A549 treated with CORT108297 at 1 μM for 4 hours (cell line): Measurements from ENCODE around the gene KRTAP1-5. TPM values are rescaled to one million over a fixed set of nuclear protein-coding genes. Genes with fewer than 3 reads are reported as not detected.

Experiments
- total RNA-seq: library from RNA; stranded (reverse); fragments of 200-300 nt; extraction: Qiagen RNA extraction; gene quantifications from 5 replicates; pipeline ENCODE4 v1.2.3, GENCODE V29; 2022

KRTAP1-5 gene
- not detected in 5 replicates for total RNA-seq

GRCh38 chr17:41026715-41027471 lies at the start of gene KRTAP1-5:
KRTAP1-5 (minus strand) TSS chr17:41027208; CDS start chr17:41027155, 53 bp downstream.

DNA sequence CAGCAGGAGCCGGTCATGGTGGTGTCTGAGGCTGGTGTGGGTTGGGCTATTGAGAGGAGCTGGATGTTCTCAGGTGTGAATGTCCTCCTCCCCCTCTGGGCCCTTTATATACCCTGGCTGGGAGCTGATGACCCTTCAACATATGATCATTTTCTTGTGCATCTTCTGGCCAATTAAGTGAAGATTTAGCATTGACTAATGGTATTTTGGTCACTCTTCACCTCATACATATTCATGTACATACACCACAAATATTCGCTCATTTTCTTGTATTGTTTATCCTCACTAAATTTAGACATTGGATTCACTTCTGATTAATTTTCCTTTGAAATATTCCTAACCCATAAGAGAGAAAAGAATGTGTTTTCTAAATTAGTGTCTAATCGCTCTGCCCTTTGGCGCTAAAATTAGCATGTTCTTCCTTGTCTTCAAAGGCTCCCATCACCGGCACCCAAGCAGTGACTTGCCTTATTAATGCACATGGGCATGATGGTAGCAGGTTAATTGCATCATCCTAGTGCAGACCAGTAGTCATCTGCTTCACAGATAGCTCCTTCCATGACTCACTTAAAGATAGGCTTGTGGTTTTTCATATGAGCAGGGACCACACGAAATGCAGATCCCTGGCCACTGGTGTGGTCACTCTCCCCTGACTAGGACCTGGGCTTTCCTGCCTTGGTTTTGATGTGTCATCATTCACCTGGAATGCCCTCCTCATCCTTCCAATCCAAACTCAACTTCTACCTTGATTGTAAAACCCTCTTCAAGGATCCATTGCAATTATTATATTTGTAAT lies 39.0 kb upstream of the KRTAP1-5 start, which contains the start of gene KRTAP2-4:
Gene KRTAP2-4, minus strand, starts transcription at position 51 of the 796 bp plus-strand sequence. Its CDS starts 34 bp downstream, at position 17.

DNA sequence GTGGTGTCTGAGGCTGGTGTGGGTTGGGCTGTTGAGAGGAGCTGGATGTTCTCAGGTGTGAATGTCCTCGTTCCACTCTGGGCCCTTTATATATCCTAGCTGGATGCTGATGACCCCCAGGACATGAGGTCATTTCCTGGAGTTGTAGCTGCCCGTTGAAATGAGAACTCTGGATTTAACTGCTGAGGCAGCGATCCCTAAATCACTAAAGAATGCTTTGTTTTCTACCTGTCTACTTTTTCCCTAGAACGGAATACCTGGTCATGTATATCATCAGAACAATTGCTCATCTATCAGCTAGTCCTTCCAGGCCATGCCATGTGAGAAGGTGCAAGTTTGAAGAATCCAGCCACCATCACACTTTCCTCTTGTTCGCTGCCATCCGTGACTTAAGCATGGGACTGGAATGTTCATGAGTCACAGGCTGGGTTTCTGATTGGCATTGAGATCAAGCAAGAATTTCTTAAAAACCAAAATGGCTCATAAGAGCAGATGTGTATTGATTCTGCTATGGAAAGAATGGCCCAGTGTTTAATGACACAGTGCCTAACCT lies 33.1 kb upstream of the KRTAP1-5 start, which contains the start of gene KRTAP2-3:
Gene KRTAP2-3, minus strand, starts transcription at position 63 of the 553 bp plus-strand sequence. CDS start 64 bp downstream, outside the sequence.

GRCh38 chr17:41055130-41055529 lies 28.1 kb upstream of the KRTAP1-5 start, which contains the start of gene KRTAP2-2:
KRTAP2-2 (minus strand) TSS chr17:41055230; CDS start chr17:41055211, 19 bp downstream.

GRCh38 chr17:41046735-41047465 lies 19.9 kb upstream of the KRTAP1-5 start, which contains the start of gene KRTAP2-1:
KRTAP2-1 (minus strand) TSS chr17:41047316; CDS start chr17:41047267, 49 bp downstream.

DNA sequence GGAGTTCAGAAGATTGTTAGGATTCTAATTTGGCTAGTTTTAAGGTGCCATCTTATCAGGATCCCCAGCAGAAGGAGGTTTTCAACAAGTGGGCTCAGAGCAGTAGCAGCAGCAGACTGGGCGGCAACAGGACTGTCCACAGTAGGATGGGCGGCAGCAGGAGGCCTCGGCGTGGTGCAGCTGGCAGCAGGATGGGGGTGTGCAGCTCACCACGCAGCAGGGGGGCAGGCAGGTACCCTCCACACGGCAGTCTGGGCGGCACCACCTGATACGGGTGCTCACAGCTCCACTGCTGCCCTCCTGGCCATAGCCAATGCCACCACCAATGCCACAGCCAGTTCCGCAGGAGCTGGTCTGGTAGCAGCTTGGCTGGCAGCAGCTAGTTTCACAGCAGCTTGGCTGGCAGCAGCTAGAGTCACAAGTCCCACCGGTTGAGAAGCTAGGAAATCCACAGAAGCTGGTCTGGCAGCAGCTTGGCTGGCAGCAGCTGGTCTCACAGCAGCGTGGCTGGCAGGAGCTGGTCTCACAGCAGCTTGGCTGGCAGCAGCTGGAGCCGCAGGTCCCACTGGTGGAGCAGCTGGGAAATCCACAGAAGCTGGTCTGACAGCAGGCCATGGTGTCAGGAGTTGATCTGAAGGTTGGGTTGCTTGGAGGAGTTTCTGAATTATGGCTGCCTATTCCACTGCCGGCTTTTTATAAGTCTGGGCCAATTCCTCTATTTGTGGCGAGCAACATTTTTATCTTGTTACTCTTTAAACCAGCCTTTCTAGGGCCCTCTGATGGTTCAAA lies 14.0 kb upstream of the KRTAP1-5 start, which contains the start of gene KRTAP1-1:
Gene KRTAP1-1, minus strand, starts transcription at position 668 of the 789 bp plus-strand sequence. Its CDS starts 53 bp downstream, at position 615.

DNA sequence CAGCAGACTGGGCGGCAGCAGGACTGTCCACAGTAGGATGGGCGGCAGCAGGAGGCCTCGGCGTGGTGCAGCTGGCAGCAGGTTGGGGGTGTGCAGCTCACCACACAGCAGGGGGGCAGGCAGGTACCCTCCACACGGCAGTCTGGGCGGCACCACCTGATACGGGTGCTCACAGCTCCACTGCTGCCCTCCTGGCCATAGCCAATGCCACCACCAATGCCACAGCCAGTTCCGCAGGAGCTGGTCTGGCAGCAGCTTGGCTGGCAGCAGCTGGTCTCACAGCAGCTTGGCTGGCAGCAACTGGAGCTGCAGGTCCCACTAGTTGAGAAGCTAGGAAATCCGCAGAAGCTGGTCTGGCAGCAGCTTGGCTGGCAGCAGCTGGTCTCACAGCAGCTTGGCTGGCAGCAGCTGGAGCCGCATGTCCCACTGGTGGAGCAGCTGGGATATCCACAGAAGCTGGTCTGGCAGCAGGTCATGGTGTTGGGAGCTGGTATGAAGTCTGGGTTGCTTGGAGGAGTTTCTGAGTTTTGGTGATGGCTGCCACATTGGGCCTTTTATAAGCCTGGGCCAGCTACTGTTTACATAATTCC lies 7.4 kb upstream of the KRTAP1-5 start, which contains the start of gene KRTAP1-3:
Gene KRTAP1-3, minus strand, starts transcription at position 529 of the 590 bp plus-strand sequence. Its CDS starts 53 bp downstream, at position 476.

DNA sequence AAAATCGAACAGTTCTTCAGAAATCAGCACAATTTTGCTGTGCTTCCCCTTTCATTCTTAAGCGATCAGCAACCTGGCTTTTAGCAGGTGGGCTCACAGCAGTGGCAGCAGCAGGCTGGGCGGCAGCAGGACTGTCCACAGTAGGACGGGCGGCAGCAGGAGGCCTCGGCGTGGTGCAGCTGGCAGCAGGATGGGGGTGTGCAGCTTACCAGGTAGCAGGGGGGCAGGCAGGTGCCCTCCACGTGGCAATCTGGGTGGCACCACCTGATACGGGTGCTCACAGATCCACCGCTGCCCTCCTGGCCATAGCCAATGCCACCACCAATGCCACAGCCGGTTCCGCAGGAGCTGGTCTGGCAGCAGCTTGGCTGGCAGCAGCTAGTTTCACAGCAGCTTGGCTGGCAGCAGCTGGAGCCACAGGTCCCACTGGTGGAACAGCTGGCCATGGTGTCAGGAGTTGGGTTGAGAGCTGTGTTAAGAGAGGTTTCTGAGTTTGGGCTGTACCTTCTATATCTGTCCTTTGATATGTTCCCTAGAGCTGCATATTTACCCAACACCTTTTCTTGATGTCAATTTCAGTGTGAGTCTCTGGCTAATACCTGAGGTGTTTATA lies 2.7 kb upstream of the KRTAP1-5 start, which contains the start of gene KRTAP1-4:
Gene KRTAP1-4, minus strand, starts transcription at position 563 of the 613 bp plus-strand sequence. Its CDS starts 117 bp downstream, at position 446.

GRCh38 chr17:41008811-41009210 lies 18.2 kb downstream of the KRTAP1-5 start, which contains the start of gene KRTAP3-1:
KRTAP3-1 (minus strand) TSS chr17:41009128; CDS start chr17:41009074, 54 bp downstream.

GRCh38 chr17:40999563-40999962 lies 27.4 kb downstream of the KRTAP1-5 start, which contains the start of gene KRTAP3-2:
KRTAP3-2 (minus strand) TSS chr17:40999906; CDS start chr17:40999853, 53 bp downstream.

GRCh38 chr17:40993839-40994238 lies 33.2 kb downstream of the KRTAP1-5 start, which contains the start of gene KRTAP3-3:
KRTAP3-3 (minus strand) TSS chr17:40994164; CDS start chr17:40994097, 67 bp downstream.

GRCh38 chr17:40984226-40984625 lies 42.8 kb downstream of the KRTAP1-5 start, which contains the start of gene KRT40:
KRT40 (minus strand) TSS chr17:40984326; CDS start chr17:40984273, 53 bp downstream.

Other genes with a start within 250 kb of the KRTAP1-5 start
- not detected in 5 replicates for gene KRT27, start 244.7 kb downstream of the KRTAP1-5 start, total RNA-seq
- not detected in 5 replicates for gene KRT28, start 227.2 kb downstream of the KRTAP1-5 start, total RNA-seq
- 79.3 to 132 TPM (median 110 TPM) in 5 replicates for gene KRT10, start 204.6 kb downstream of the KRTAP1-5 start, total RNA-seq
- gene KRT12, start 160.0 kb downstream of the KRTAP1-5 start, total RNA-seq = not detected in 5 replicates
- 0.18 to 0.28 TPM (median 0.26 TPM) in 5 replicates for gene KRT20, start 142.0 kb downstream of the KRTAP1-5 start, total RNA-seq
- gene KRT23, start 89.6 kb downstream of the KRTAP1-5 start, total RNA-seq = 0.08 to 0.14 TPM (median 0.10 TPM) in 3 of 5 replicates, not detected in the others
- gene KRT39, start 60.3 kb downstream of the KRTAP1-5 start, total RNA-seq = not detected in 5 replicates
- gene KRT40, start 42.9 kb downstream of the KRTAP1-5 start, total RNA-seq = not detected in 5 replicates
- not detected in 5 replicates for gene KRTAP3-3, start 33.0 kb downstream of the KRTAP1-5 start, total RNA-seq
- gene KRTAP3-2, start 27.3 kb downstream of the KRTAP1-5 start, total RNA-seq = 0.20 to 0.42 TPM (median 0.34 TPM) in 5 replicates
- gene KRTAP3-1, start 18.1 kb downstream of the KRTAP1-5 start, total RNA-seq = 0.18 TPM in 1 of 5 replicates, not detected in the others
- gene KRTAP1-4, start 3.0 kb upstream of the KRTAP1-5 start, total RNA-seq = not detected in 5 replicates
- not detected in 5 replicates for gene KRTAP1-3, start 7.7 kb upstream of the KRTAP1-5 start, total RNA-seq
- gene KRTAP1-1, start 14.2 kb upstream of the KRTAP1-5 start, total RNA-seq = not detected in 5 replicates
- gene KRTAP2-1, start 20.1 kb upstream of the KRTAP1-5 start, total RNA-seq = not detected in 5 replicates
- gene KRTAP2-2, start 28.0 kb upstream of the KRTAP1-5 start, total RNA-seq = not detected in 5 replicates
- gene KRTAP2-3, start 32.9 kb upstream of the KRTAP1-5 start, total RNA-seq = 0.11 to 0.18 TPM (median 0.17 TPM) in 3 of 5 replicates, not detected in the others
- gene KRTAP2-4, start 38.7 kb upstream of the KRTAP1-5 start, total RNA-seq = not detected in 5 replicates
- gene KRTAP4-7, start 56.9 kb upstream of the KRTAP1-5 start, total RNA-seq = not detected in 5 replicates
- gene KRTAP4-8, start 70.9 kb upstream of the KRTAP1-5 start, total RNA-seq = 0.10 TPM in 1 of 5 replicates, not detected in the others
- gene KRTAP4-16, start 75.0 kb upstream of the KRTAP1-5 start, total RNA-seq = not detected in 5 replicates
- not detected in 5 replicates for gene KRTAP4-9, start 78.2 kb upstream of the KRTAP1-5 start, total RNA-seq
- gene KRTAP4-11, start 91.2 kb upstream of the KRTAP1-5 start, total RNA-seq = not detected in 5 replicates
- 0.07 TPM in 1 of 5 replicates, not detected in the others for gene KRTAP4-12, start 97.0 kb upstream of the KRTAP1-5 start, total RNA-seq
- not detected in 5 replicates for gene KRTAP4-6, start 113.3 kb upstream of the KRTAP1-5 start, total RNA-seq
- not detected in 5 replicates for gene KRTAP4-5, start 122.6 kb upstream of the KRTAP1-5 start, total RNA-seq
- not detected in 5 replicates for gene KRTAP4-4, start 133.5 kb upstream of the KRTAP1-5 start, total RNA-seq
- gene KRTAP4-3, start 141.0 kb upstream of the KRTAP1-5 start, total RNA-seq = not detected in 5 replicates
- gene KRTAP4-2, start 151.0 kb upstream of the KRTAP1-5 start, total RNA-seq = not detected in 5 replicates
- gene KRTAP4-1, start 157.7 kb upstream of the KRTAP1-5 start, total RNA-seq = 0.09 to 0.40 TPM (median 0.24 TPM) in 4 of 5 replicates, not detected in the other
- gene KRTAP9-1, start 162.7 kb upstream of the KRTAP1-5 start, total RNA-seq = not detected in 5 replicates
- not detected in 5 replicates for gene KRTAP9-2, start 199.4 kb upstream of the KRTAP1-5 start, total RNA-seq
- gene KRTAP9-3, start 205.2 kb upstream of the KRTAP1-5 start, total RNA-seq = not detected in 5 replicates
- gene KRTAP9-8, start 210.8 kb upstream of the KRTAP1-5 start, total RNA-seq = not detected in 5 replicates
- gene KRTAP9-4, start 222.5 kb upstream of the KRTAP1-5 start, total RNA-seq = not detected in 5 replicates
- gene KRTAP9-9, start 228.2 kb upstream of the KRTAP1-5 start, total RNA-seq = not detected in 5 replicates
- not detected in 5 replicates for gene KRTAP9-6, start 238.2 kb upstream of the KRTAP1-5 start, total RNA-seq
- gene KRTAP9-7, start 248.5 kb upstream of the KRTAP1-5 start, total RNA-seq = not detected in 5 replicates